Esophagus squamous epithelium (tissue), 4 donors: ENCODE results near the gene RRBP1.

Experiments used
- CTCF ChIP-seq, 6 experiments: fragments of 450-650 bp in 4 of 6; fragments of 200-600 bp in 2 of 6; sonication (generic) in 2 of 6; IDR thresholded peaks; one replicate each; pipeline ENCODE4 v1.5.1; 2016 to 2019; ENCODE audit warnings: antibody characterized with exemption in 6 of 6, mild to moderate bottlenecking in 4 of 6, moderate library complexity in 4 of 6
- POLR2A ChIP-seq, 4 donors: fragments of 450-650 bp; IDR thresholded peaks; one replicate each; pipeline ENCODE4 v1.6.1; 2017; ENCODE audit warnings: antibody characterized with exemption in 4 of 4, mild to moderate bottlenecking in 4 of 4, moderate library complexity in 3 of 4

- no peak for TF ChIP-seq POLR2A (IDR thresholded peaks at IDR 0.05)
- TF ChIP-seq CTCF (IDR thresholded peaks at IDR 0.05) = no peak
Measured at GRCh38 chr20:17706632-17707031, 24.6 kb upstream of the RRBP1 start.
